ENCODE results near the gene UBTF.

Gene UBTF

GRCh38 chr17:44199553-44200477 is 19.7 kb downstream of the UBTF start, which contains the start of gene ATXN7L3:
Gene ATXN7L3 (minus strand): TSS chr17:44199884. CDS start chr17:44198070, 1,814 bp downstream.
- peak; percentile 99 for DNase-seq
- H3K4me3 Mint-ChIP-seq = peak within 1 kb of the TSS; percentile 88
- no peaks in the 10 kb centered on the region for H3K27me3 Mint-ChIP-seq
- H3K4me1 Mint-ChIP-seq (ENCODE audit: low read depth) = peaks cover 48% of the 10 kb centered on the region
- H3K36me3 Mint-ChIP-seq (ENCODE audit: low read depth) = peaks cover 41% of the 10 kb centered on the region
- H3K27ac Mint-ChIP-seq = peak within 1 kb of the TSS; percentile 94
- H3K9me3 Mint-ChIP-seq = no peaks in the 10 kb centered on the region

GRCh38 chr17:44198721-44199552 is 20.5 kb downstream of the UBTF start:
- H3K27me3 Mint-ChIP-seq = no peaks in the 10 kb centered on the region
- peak; percentile 80 for DNase-seq
- peak overlapping the region; percentile 92 for H3K27ac Mint-ChIP-seq
- peaks cover 42% of the 10 kb centered on the region for H3K4me1 Mint-ChIP-seq (ENCODE audit: low read depth)
- H3K9me3 Mint-ChIP-seq = no peaks in the 10 kb centered on the region
- peak overlapping the region; percentile 84 for H3K4me3 Mint-ChIP-seq
- H3K36me3 Mint-ChIP-seq (ENCODE audit: low read depth) = peaks cover 50% of the 10 kb centered on the region

GRCh38 chr17:44197980-44198720 is 21.3 kb downstream of the UBTF start:
- peaks cover 56% of the 10 kb centered on the region for H3K36me3 Mint-ChIP-seq (ENCODE audit: low read depth)
- peak overlapping the region; percentile 84 for H3K4me3 Mint-ChIP-seq
- no peaks in the 10 kb centered on the region for H3K27me3 Mint-ChIP-seq
- peaks cover 34% of the 10 kb centered on the region for H3K4me1 Mint-ChIP-seq (ENCODE audit: low read depth)
- H3K27ac Mint-ChIP-seq = peak overlapping the region; percentile 92
- peak; percentile 47 for DNase-seq
- H3K9me3 Mint-ChIP-seq = no peaks in the 10 kb centered on the region

GRCh38 chr17:44197107-44197506 is 22.4 kb downstream of the UBTF start:
- DNase-seq = no peak
- peak overlapping the region; percentile 92 for H3K27ac Mint-ChIP-seq
- H3K9me3 Mint-ChIP-seq = no peaks in the 10 kb centered on the region
- H3K4me3 Mint-ChIP-seq = peak overlapping the region; percentile 84
- H3K4me1 Mint-ChIP-seq (ENCODE audit: low read depth) = peaks cover 30% of the 10 kb centered on the region
- H3K27me3 Mint-ChIP-seq = no peaks in the 10 kb centered on the region
- peaks cover 67% of the 10 kb centered on the region for H3K36me3 Mint-ChIP-seq (ENCODE audit: low read depth)

- peak overlapping the region; percentile 47 for H3K27ac Mint-ChIP-seq
- peaks cover 24% of the 10 kb centered on the region for H3K4me1 Mint-ChIP-seq (ENCODE audit: low read depth)
- no peaks in the 10 kb centered on the region for H3K27me3 Mint-ChIP-seq
- DNase-seq = no peak
- peaks cover 90% of the 10 kb centered on the region for H3K36me3 Mint-ChIP-seq (ENCODE audit: low read depth)
- H3K9me3 Mint-ChIP-seq = no peaks in the 10 kb centered on the region
- H3K4me3 Mint-ChIP-seq = no peak overlapping the region
These were observed 26.0 kb downstream of the UBTF start for GRCh38 chr17:44193326-44194084.

- Mint-ChIP-seq H3K36me3 (ENCODE audit: low read depth) (peaks cover 85% of the 10 kb centered on the region), H3K4me3 (no peak overlapping the region), H3K27me3 (no peaks in the 10 kb centered on the region), H3K9me3 (no peaks in the 10 kb centered on the region), H3K4me1 (ENCODE audit: low read depth) (peaks cover 24% of the 10 kb centered on the region), H3K27ac (peak overlapping the region; percentile 47)
- DNase-seq = no peak
These were observed 26.7 kb downstream of the UBTF start for GRCh38 chr17:44192750-44193149.

GRCh38 chr17:44191941-44192496 is 27.5 kb downstream of the UBTF start:
- Mint-ChIP-seq H3K27ac (peak overlapping the region; percentile 74), H3K4me1 (ENCODE audit: low read depth) (peaks cover 21% of the 10 kb centered on the region), H3K4me3 (no peak overlapping the region), H3K27me3 (no peaks in the 10 kb centered on the region), H3K9me3 (no peaks in the 10 kb centered on the region), H3K36me3 (ENCODE audit: low read depth) (peaks cover 83% of the 10 kb centered on the region)
- DNase-seq = no peak

GRCh38 chr17:44191369-44191768 is 28.1 kb downstream of the UBTF start:
- Mint-ChIP-seq H3K36me3 (ENCODE audit: low read depth) (peaks cover 80% of the 10 kb centered on the region), H3K27me3 (no peaks in the 10 kb centered on the region), H3K27ac (peak overlapping the region; percentile 74), H3K4me1 (ENCODE audit: low read depth) (peaks cover 20% of the 10 kb centered on the region), H3K9me3 (no peaks in the 10 kb centered on the region), H3K4me3 (no peak overlapping the region)
- DNase-seq = no peak

- Mint-ChIP-seq H3K27me3 (no peaks in the 10 kb centered on the region), H3K9me3 (no peaks in the 10 kb centered on the region), H3K4me1 (ENCODE audit: low read depth) (peaks cover 22% of the 10 kb centered on the region), H3K27ac (peak overlapping the region; percentile 74), H3K4me3 (no peak overlapping the region), H3K36me3 (ENCODE audit: low read depth) (peaks cover 80% of the 10 kb centered on the region)
- no peak for DNase-seq
These were observed 29.0 kb downstream of the UBTF start for GRCh38 chr17:44190481-44190880.

- Mint-ChIP-seq H3K36me3 (ENCODE audit: low read depth) (peaks cover 77% of the 10 kb centered on the region), H3K4me1 (ENCODE audit: low read depth) (peaks cover 38% of the 10 kb centered on the region), H3K27ac (peak overlapping the region; percentile 99), H3K27me3 (no peaks in the 10 kb centered on the region), H3K4me3 (peak overlapping the region; percentile 92), H3K9me3 (no peaks in the 10 kb centered on the region)
- DNase-seq = no peak
These were observed 30.7 kb downstream of the UBTF start for GRCh38 chr17:44188576-44189403.

GRCh38 chr17:44187131-44187899 is 32.2 kb downstream of the UBTF start:
- Mint-ChIP-seq H3K27ac (peak overlapping the region; percentile 99), H3K36me3 (ENCODE audit: low read depth) (peaks cover 77% of the 10 kb centered on the region), H3K9me3 (no peaks in the 10 kb centered on the region)

More at GRCh38 chr17:44187131-44187899, 32.2 kb downstream of the UBTF start:
- Mint-ChIP-seq H3K4me1 (ENCODE audit: low read depth) (peaks cover 46% of the 10 kb centered on the region), H3K27me3 (no peaks in the 10 kb centered on the region), H3K4me3 (peak overlapping the region; percentile 92)
- DNase-seq = no peak

Measured in activated T-cell treated with anti-CD3 and anti-CD28 coated beads, Interleukin-2, amount 50 U/mL, for 24 hours (primary cell).